HAP-1 (cell line): ENCODE results near the gene MAP6.

Source experiments
- DNase-seq, 2 experiments: peaks; one replicate each; pipeline ENCODE4 v3.0.0-alpha.2; 2016 to 2020; ENCODE audit warnings: low spot score in 2 of 2
- H3K27me3 ChIP-seq: fragments of 250-450 bp; sonication (Bioruptor Pico); 2 replicates; pipeline ENCODE4 v1.5.1; 2020; ENCODE audit warnings: low read depth, mild to moderate bottlenecking, moderate library complexity
- H3K36me3 ChIP-seq: fragments of 250-450 bp; sonication (Bioruptor Pico); replicated peaks from 2 replicates; pipeline ENCODE4 v1.5.1; 2020; ENCODE audit warnings: mild to moderate bottlenecking
- H3K4me1 ChIP-seq: fragments of 250-450 bp; sonication (Bioruptor Pico); 2 replicates; pipeline ENCODE4 v1.5.1; 2020; ENCODE audit warnings: mild to moderate bottlenecking
- H3K4me3 ChIP-seq: fragments of 250-450 bp; sonication (Bioruptor Pico); 2 replicates; pipeline ENCODE4 v1.5.1; 2020; ENCODE audit warnings: mild to moderate bottlenecking, moderate library complexity
- H3K9me3 ChIP-seq: fragments of 250-450 bp; sonication (Bioruptor Pico); 2 replicates; pipeline ENCODE4 v1.5.1; 2020; ENCODE audit warnings: mild to moderate bottlenecking, moderate library complexity
- in situ Hi-C: fragments of 300-500 bp; cut with MboI; formaldehyde crosslinking; loops from 3 replicates; pipeline ENCODE4 v1.14.3; 2020; ENCODE audit warnings: low sequenced_read_pairs, inconsistent platforms, mixed read lengths

Gene MAP6

DNA sequence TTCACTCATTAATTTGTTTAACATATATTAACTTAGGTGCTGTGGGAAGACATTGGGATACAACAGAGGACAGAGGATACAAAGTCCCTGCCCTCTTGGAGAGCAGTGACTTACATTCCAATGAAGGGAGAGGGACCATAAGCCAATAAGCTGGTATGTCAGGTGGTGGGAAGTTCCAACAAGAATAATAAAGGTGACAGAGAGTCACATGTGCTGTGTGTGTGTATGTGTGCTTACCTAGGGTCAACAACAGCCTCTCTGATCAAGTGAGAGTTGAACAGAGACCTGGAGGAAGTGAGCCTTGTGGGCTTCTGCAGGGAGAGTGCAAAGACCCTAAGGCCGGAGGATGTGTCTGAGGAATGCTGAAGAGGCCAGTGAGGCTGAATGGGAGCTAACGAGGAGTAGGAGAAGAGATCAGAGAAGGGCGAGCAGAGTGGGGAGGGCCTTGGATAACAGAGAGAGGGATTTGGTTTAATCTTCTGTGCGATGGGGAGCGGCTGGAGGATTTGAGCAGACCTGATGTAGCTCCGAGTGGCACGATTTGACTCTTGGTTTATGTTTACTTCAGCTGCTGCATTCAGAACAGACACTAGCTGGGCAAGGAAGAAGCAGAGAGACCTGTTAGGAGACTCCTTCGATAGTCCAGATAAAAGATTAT, 35.3 kb downstream of the MAP6 start:
- Histone ChIP-seq H3K4me3 (no peak overlapping the region), H3K9me3 (no peaks in the 10 kb centered on the region), H3K36me3 (no peaks in the 10 kb centered on the region), H3K27me3 (no peaks in the 10 kb centered on the region), H3K4me1 (peaks cover 37% of the 10 kb centered on the region)
- no peak for DNase-seq
- in situ Hi-C loops = no loop called here

- peaks cover 31% of the 10 kb centered on the region for H3K4me1 ChIP-seq
- no peaks in the 10 kb centered on the region for H3K36me3 ChIP-seq
- in situ Hi-C loops = no loop called here
These were observed 35.9 kb downstream of the MAP6 start for GRCh38 chr11:75632962-75633361.

GRCh38 chr11:75632450-75632849, 36.4 kb downstream of the MAP6 start:
- no peaks in the 10 kb centered on the region for H3K36me3 ChIP-seq
- no peak for DNase-seq
- in situ Hi-C loops = no loop called here
- no peaks in the 10 kb centered on the region for H3K27me3 ChIP-seq
- no peaks in the 10 kb centered on the region for H3K9me3 ChIP-seq
- H3K4me1 ChIP-seq = peaks cover 31% of the 10 kb centered on the region
- H3K4me3 ChIP-seq = no peak overlapping the region

More at GRCh38 chr11:75632962-75633361, 35.9 kb downstream of the MAP6 start:
- no peaks in the 10 kb centered on the region for H3K27me3 ChIP-seq
- H3K4me3 ChIP-seq = no peak overlapping the region
- DNase-seq = no peak
- H3K9me3 ChIP-seq = no peaks in the 10 kb centered on the region

- Histone ChIP-seq H3K9me3 (no peaks in the 10 kb centered on the region), H3K36me3 (no peaks in the 10 kb centered on the region), H3K4me3 (no peak overlapping the region), H3K27me3 (no peaks in the 10 kb centered on the region), H3K4me1 (peaks cover 31% of the 10 kb centered on the region)
- in situ Hi-C loops = no loop called here
- no peak for DNase-seq
These were observed 37.6 kb downstream of the MAP6 start for GRCh38 chr11:75631086-75631730.

GRCh38 chr11:75627906-75628668, 40.8 kb downstream of the MAP6 start:
- DNase-seq = no peak
- H3K36me3 ChIP-seq = no peaks in the 10 kb centered on the region
- H3K9me3 ChIP-seq = no peaks in the 10 kb centered on the region
- H3K27me3 ChIP-seq = no peaks in the 10 kb centered on the region
- peaks cover 15% of the 10 kb centered on the region for H3K4me1 ChIP-seq
- in situ Hi-C loops = no loop called here
- H3K4me3 ChIP-seq = no peak overlapping the region

DNA sequence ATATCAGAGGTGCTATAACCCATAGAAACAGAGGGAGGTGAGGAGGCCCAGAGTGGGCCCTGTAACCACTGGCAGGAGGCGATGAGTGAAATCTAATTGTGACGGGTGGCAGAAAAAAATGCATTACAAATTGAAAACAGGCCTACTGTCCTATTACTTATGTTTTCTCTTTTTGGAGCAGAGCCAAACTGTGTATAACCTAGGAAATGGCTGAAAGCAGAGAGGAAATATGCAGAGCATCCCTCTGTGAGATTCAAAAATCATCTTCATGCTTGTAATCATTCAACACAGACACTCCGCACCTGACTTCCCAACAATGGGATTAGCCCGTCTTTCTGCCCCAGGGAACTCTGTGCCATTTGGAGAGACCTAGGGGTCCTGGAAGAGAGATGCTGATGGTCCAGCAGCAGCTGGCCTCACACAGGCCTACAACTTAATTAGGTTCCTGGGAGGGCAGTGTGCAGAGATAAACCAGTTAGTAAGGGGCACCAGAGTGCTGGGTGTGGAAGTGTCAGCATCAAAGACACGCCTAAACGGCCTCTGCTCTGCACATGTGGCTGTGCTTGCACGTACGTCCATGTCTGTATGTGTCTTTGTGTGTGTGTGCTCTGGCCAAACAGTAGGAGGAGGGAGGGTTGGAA, 41.8 kb downstream of the MAP6 start:
- in situ Hi-C loops = no loop called here
- no peaks in the 10 kb centered on the region for H3K36me3 ChIP-seq
- H3K9me3 ChIP-seq = no peaks in the 10 kb centered on the region
- no peak for DNase-seq
- H3K27me3 ChIP-seq = no peaks in the 10 kb centered on the region
- H3K4me1 ChIP-seq = peaks cover 6% of the 10 kb centered on the region
- H3K4me3 ChIP-seq = no peak overlapping the region

DNA sequence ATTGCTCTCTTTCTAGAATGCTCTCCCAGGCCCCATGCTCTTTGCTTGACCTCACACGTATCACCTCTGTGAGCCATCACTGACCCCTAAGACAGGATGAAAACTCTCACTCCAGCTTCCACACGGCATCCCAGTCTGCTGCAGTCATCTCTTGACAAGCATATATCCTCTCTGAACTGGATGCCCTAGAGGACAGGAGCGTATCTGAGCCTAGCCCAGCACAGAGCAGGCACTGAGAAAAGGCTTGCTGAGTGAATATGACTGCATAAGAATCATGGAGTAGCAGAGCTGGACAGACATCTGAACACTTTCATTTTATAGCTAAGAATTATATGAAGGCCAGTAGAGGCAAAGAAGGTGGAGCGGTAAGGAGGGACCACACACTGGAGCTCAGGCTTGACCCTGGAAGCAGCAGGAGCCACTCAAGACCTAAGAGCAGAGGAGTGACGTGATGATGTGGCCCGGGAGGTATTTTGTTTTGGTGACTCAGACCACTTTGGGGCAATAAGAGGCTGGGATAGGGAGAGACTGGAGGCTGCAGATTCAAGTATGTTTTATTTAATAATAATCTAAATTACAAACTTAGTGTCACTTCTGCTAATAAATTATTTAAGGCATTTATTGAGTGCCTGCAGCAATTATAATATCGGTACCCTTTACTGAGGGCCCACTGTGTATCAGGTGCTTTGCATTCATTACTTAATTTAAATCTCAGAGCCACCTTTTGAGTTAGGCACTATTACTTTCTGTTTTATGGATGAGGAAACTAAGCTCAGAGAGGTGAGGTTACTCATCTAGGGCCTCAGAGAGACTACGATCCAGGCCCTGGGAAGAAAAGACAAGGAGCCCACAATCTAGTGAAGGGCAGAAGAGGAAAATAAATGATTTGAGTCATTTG, 42.6 kb downstream of the MAP6 start:
- in situ Hi-C loops = no loop called here
- no peak overlapping the region for H3K4me3 ChIP-seq
- H3K4me1 ChIP-seq = no peaks in the 10 kb centered on the region
- H3K27me3 ChIP-seq = no peaks in the 10 kb centered on the region
- no peaks in the 10 kb centered on the region for H3K36me3 ChIP-seq
- no peaks in the 10 kb centered on the region for H3K9me3 ChIP-seq
- no peak for DNase-seq

GRCh38 chr11:75625021-75625420, 43.8 kb downstream of the MAP6 start:
- no peaks in the 10 kb centered on the region for H3K9me3 ChIP-seq
- no peaks in the 10 kb centered on the region for H3K4me1 ChIP-seq
- in situ Hi-C loops = no loop called here
- H3K27me3 ChIP-seq = no peaks in the 10 kb centered on the region
- no peaks in the 10 kb centered on the region for H3K36me3 ChIP-seq
- no peak for DNase-seq
- H3K4me3 ChIP-seq = no peak overlapping the region

- in situ Hi-C loops = no loop called here
- H3K4me3 ChIP-seq = no peak overlapping the region
These were observed 52.6 kb downstream of the MAP6 start for GRCh38 chr11:75616281-75616680.

GRCh38 chr11:75615751-75616150, 53.1 kb downstream of the MAP6 start:
- H3K4me1 ChIP-seq = peaks cover 2% of the 10 kb centered on the region
- H3K9me3 ChIP-seq = no peaks in the 10 kb centered on the region
- in situ Hi-C loops = no loop called here
- H3K27me3 ChIP-seq = no peaks in the 10 kb centered on the region
- H3K36me3 ChIP-seq = no peaks in the 10 kb centered on the region
- no peak for DNase-seq
- H3K4me3 ChIP-seq = no peak overlapping the region

More at GRCh38 chr11:75616281-75616680, 52.6 kb downstream of the MAP6 start:
- DNase-seq = peak in 1 of 2 experiments; percentile 29
- Histone ChIP-seq H3K4me1 (peaks cover 2% of the 10 kb centered on the region), H3K36me3 (no peaks in the 10 kb centered on the region), H3K9me3 (no peaks in the 10 kb centered on the region), H3K27me3 (no peaks in the 10 kb centered on the region)

GRCh38 chr11:75611823-75612222, 57.0 kb downstream of the MAP6 start:
- H3K4me3 ChIP-seq = no peak overlapping the region
- peaks cover 2% of the 10 kb centered on the region for H3K4me1 ChIP-seq
- in situ Hi-C loops = no loop called here
- H3K27me3 ChIP-seq = no peaks in the 10 kb centered on the region
- H3K9me3 ChIP-seq = no peaks in the 10 kb centered on the region
- H3K36me3 ChIP-seq = no peaks in the 10 kb centered on the region
- no peak for DNase-seq

DNA sequence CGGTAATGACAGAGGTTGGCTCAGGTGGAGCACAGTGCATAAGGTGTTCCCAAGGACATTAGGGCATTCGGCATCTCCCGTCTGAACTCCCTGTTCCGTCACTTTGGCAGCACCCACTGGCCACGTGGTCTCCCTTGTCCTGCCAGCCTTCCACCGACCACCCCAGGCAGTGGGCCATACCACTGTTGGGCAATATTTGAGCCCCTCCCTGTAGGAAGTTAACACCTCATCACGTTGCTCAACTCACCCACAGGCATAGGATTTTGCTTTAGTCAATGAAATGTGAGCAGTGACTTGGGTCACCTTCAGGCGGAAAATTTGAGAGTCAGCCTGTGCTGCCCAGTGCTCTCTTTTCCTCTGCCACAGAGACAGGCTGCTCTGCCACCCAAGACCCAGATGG, 62.7 kb downstream of the MAP6 start:
- DNase-seq = no peak
- Histone ChIP-seq H3K9me3 (no peaks in the 10 kb centered on the region), H3K4me1 (no peaks in the 10 kb centered on the region), H3K4me3 (no peak overlapping the region), H3K36me3 (no peaks in the 10 kb centered on the region), H3K27me3 (no peaks in the 10 kb centered on the region)
- in situ Hi-C loops = no loop called here
